HepG2 (cell line): ENCODE results near the gene PCBD2. TPM values are rescaled to one million over a fixed set of nuclear protein-coding genes. Genes with fewer than 3 reads are reported as not detected.
A peak's percentile ranks its signal among the peaks of the same experiment; 100 is the strongest.

Source experiments
- ATAC-seq: fragments of 200-7000 bp; cut with Tn5 transposase; 3 replicates; pipeline ENCODE4 v1.9.1; 2020; ENCODE audit warnings: mild to moderate bottlenecking, moderate library complexity
- BruUV-seq: library from RNA; stranded (reverse); fragments of 400-500 nt; replicated peaks from 2 replicates; lab custom pipeline; 2021; lab: Mats Ljungman, UMichigan
- CTCF ChIA-PET: fragments of 300-600 bp; formaldehyde crosslinking; extraction: SDS; loops from one replicate; lab custom pipeline; 2021; ENCODE audit warnings: low total read pairs, inconsistent platforms, low intra/inter-chr PET ratio; lab: Yijun Ruan, JAX
- POLR2A ChIA-PET: fragments of 350-600 bp; sonication (Branson Sonifier 250); formaldehyde crosslinking; loops from one replicate; lab custom pipeline; 2020; ENCODE audit warnings: antibody characterized with exemption, inconsistent platforms; lab: Yijun Ruan, JAX
- DNase-seq: peaks from one replicate; pipeline ENCODE4 v3.0.0-alpha.2; 2015; ENCODE audit warnings: low spot score
- FAIRE-seq: peaks from 3 replicates; lab custom pipeline; 2011; peaks lifted over from hg19 to GRCh38; lab: Jason Lieb, UNC
- H2AFZ ChIP-seq: one replicate; pipeline ENCODE4 v1.6.1; 2011; ENCODE audit warnings: low read length, inconsistent platforms
- H3K27ac ChIP-seq: fragments of 300-600 bp; 3 replicates; pipeline ENCODE4 v1.8.0; 2011; ENCODE audit warnings: mixed run types, mild to moderate bottlenecking, mixed read lengths, low read length, inconsistent platforms; ENCODE audit not compliant: insufficient read depth; ENCODE audit errors: extremely low read length
- H3K27me3 ChIP-seq, 2 experiments: fragments of 200-600 bp in 1 of 2; 2 replicates in 1 of 2; 3 replicates in 1 of 2; pipeline versions ENCODE4 v1.6.0 to v1.8.0; 2011; ENCODE audit warnings: low read length in 2 of 2, mild to moderate bottlenecking in 2 of 2, moderate library complexity in 2 of 2, inconsistent platforms in 1 of 2; ENCODE audit not compliant: insufficient read depth in 2 of 2, control insufficient read depth in 1 of 2
- H3K36me3 ChIP-seq, 2 experiments: fragments of 200-600 bp in 1 of 2; replicated peaks in 1 of 2; 2 replicates in 1 of 2; 3 replicates in 1 of 2; pipeline versions ENCODE4 v1.5.1 to v1.8.0; 2011; ENCODE audit warnings: low read length in 2 of 2, inconsistent platforms in 1 of 2; ENCODE audit not compliant: insufficient read depth in 2 of 2, control insufficient read depth in 1 of 2
- H3K4me1 ChIP-seq: 2 replicates; pipeline ENCODE4 v1.5.1; 2012; ENCODE audit warnings: low read length, inconsistent platforms; ENCODE audit not compliant: insufficient read depth
- H3K4me2 ChIP-seq: 2 replicates; pipeline ENCODE4 v1.6.0; 2011; ENCODE audit warnings: low read depth, low read length, inconsistent platforms
- H3K4me3 ChIP-seq, 3 experiments: fragments of 200-600 bp in 1 of 3; sonication (generic), shearing (Covaris generic) in 1 of 3; replicated peaks in 1 of 3; 2 replicates each; pipeline ENCODE4 v1.5.1; 2011 to 2016; ENCODE audit warnings: low read length in 3 of 3, inconsistent platforms in 2 of 3, low read depth in 2 of 3, mild to moderate bottlenecking in 2 of 3, control low read depth in 1 of 3, mixed read lengths in 1 of 3; ENCODE audit not compliant: insufficient read depth in 1 of 3
- H3K79me2 ChIP-seq: one replicate; pipeline ENCODE4 v1.6.1; 2011; ENCODE audit warnings: low read length, inconsistent platforms; ENCODE audit not compliant: insufficient read depth
- H3K9ac ChIP-seq: 2 replicates; pipeline ENCODE4 v1.6.0; 2011; ENCODE audit warnings: mild to moderate bottlenecking, low read depth, low read length, inconsistent platforms; ENCODE audit not compliant: insufficient read depth
- H3K9me3 ChIP-seq: 2 replicates; pipeline ENCODE4 v1.5.1; 2012; ENCODE audit warnings: mild to moderate bottlenecking, low read length
- H4K20me1 ChIP-seq: 2 replicates; pipeline ENCODE4 v1.6.0; 2011; ENCODE audit warnings: inconsistent platforms, mild to moderate bottlenecking, low read length, moderate library complexity; ENCODE audit not compliant: insufficient read depth
- EHMT2 ChIP-seq: fragments of 200-600 bp; sonication (generic); IDR thresholded peaks from 2 replicates; pipeline ENCODE4 v1.7.0; 2017; ENCODE audit warnings: antibody characterized with exemption, low read depth, low read length, borderline replicate concordance
- KDM4B ChIP-seq: sonication (generic); formaldehyde crosslinking; IDR thresholded peaks from 2 replicates; pipeline ENCODE4 v1.4.0; 2020; ENCODE audit warnings: missing genetic modification reagents
- MAFF ChIP-seq: IDR thresholded peaks from 2 replicates; pipeline ENCODE4 v1.6.1; 2011; ENCODE audit warnings: low read depth, low read length, improper control_type of control experiment
- MAFK ChIP-seq, 2 experiments: IDR thresholded peaks in 1 of 2; conservative IDR thresholded peaks in 1 of 2; 2 replicates each; pipeline ENCODE4 v1.6.1; 2011; ENCODE audit warnings: improper control_type of control experiment in 2 of 2, low read length in 2 of 2
- RFX5 ChIP-seq: IDR thresholded peaks from 2 replicates; pipeline ENCODE4 v1.6.1; 2011; ENCODE audit warnings: low read depth, low read length, improper control_type of control experiment
- ZNF160 ChIP-seq: sonication (generic); formaldehyde crosslinking; IDR thresholded peaks from 2 replicates; pipeline ENCODE4 v1.8.0; 2022; ENCODE audit warnings: mild to moderate bottlenecking, inconsistent platforms, missing genetic modification reagents
- ZNF567 ChIP-seq: sonication (generic); formaldehyde crosslinking; IDR thresholded peaks from 2 replicates; pipeline ENCODE4 v1.8.1; 2023; ENCODE audit warnings: mild to moderate bottlenecking, missing genetic modification reagents, borderline replicate concordance
- WGBS: methylation state at CpG from one replicate; pipeline ENCODE4 v1.1.6; 2017; ENCODE audit warnings: low lambda C conversion rate; 5-methylcytosine and 5-hydroxymethylcytosine counted together
- in situ Hi-C: cut with HindIII; loops from 2 replicates; pipeline ENCODE4 v1.10.0; 2017; ENCODE audit warnings: low pct_unique_long_range_greater_than_20kb; ENCODE audit not compliant: extremely low pct_ligation_motif_present
- intact Hi-C: fragments of 100-400 bp; cut with micrococcal nuclease; formaldehyde crosslinking; loops from one replicate; pipeline ENCODE4 v1.10.0; 2022; ENCODE audit not compliant: unreplicated experiment
- polyA plus RNA-seq, 8 experiments: library from polyadenylated mRNA; depleted of rRNA in 3 of 8; stranded (reverse) in 7 of 8; unstranded in 1 of 8; fragments of >200 nt; fragmentation: Illumina TruSeq in 4 of 8; extraction: Trizol in 4 of 8; gene quantifications; 2 replicates each; pipeline versions ENCODE4 v1.2.1 to v1.2.3, GENCODE V29; 2011 to 2016; ENCODE audit warnings: low read depth in 4 of 8, missing spikeins in 1 of 8, mixed read lengths in 1 of 8; ENCODE audit not compliant: insufficient read depth in 1 of 8
- total RNA-seq, 5 experiments: library from RNA; depleted of rRNA; stranded (reverse); fragments of >200 nt; fragmentation: Illumina TruSeq; extraction: Trizol; gene quantifications; 2 replicates each; pipeline ENCODE4 v1.2.3, GENCODE V29; 2016; ENCODE audit warnings: low read depth in 1 of 5
- TF ChIP-seq, protein P1 (sequence below): sonication (generic); formaldehyde crosslinking; IDR thresholded peaks from 2 replicates; pipeline ENCODE4 v1.4.0; 2020; ENCODE audit warnings: mild to moderate bottlenecking, missing genetic modification reagents

Gene PCBD2
- total and polyA plus RNA-seq, 2 of the 13 experiments (the other 11 are each of a cell fraction or from before 2014, with no cell fraction given) = 5.5 to 12.0 TPM

DNA sequence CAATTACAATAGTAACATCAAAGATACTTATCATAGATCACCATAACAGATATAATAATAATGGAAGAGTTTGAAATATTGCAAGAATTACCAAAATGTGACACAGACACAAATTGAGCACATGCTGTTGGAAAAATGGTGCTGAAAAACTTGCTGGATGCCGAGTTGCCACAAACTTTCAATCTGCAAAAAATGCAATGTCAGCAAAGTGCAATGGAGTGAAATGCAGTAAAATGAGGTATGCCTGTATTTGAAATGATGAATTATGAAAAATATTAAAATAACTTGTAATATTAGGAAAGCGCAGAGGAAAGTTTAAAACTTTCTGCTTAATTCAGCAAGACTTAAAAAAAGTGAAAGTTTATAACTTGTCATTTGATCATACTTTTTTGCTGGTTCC lies 12.0 kb upstream of the PCBD2 start:
- POLR2A ChIA-PET = no interaction called here
- Histone ChIP-seq H3K9me3 (no peaks in the 10 kb centered on the region), H3K4me3 (no peak overlapping the region), H3K4me2 (no peak overlapping the region), H3K36me3 (peaks cover 2 to 51% of the 10 kb centered on the region in 2 experiments), H4K20me1 (no peaks in the 10 kb centered on the region), H3K79me2 (peaks cover 2% of the 10 kb centered on the region), H3K4me1 (no peaks in the 10 kb centered on the region), H3K27ac (no peak overlapping the region), H2AFZ (no peak overlapping the region), H3K9ac (no peak overlapping the region), H3K27me3 (no peaks in the 10 kb centered on the region)
- CTCF ChIA-PET = no interaction called here
- no peak for FAIRE-seq
- 97% methylated on average over 2 of the region's 2 CpGs for WGBS
- intact Hi-C loops (no loop called here), in situ Hi-C loops (no loop called here)
- no TSS peak for BruUV-seq
- no peak for DNase-seq
- no peak for ATAC-seq
- TF ChIP-seq KDM4B (CRISPR knock-in tag) (no peak), RFX5 (no peak), MAFK (conservative IDR thresholded peaks at IDR 0.05 in 1 of 2, IDR thresholded peaks at IDR 0.05 in 1 of 2; ENCODE audit: low read length in 2 of 2) (peak; percentile 99), EHMT2 (no peak), MAFF (peak; percentile 99), ZNF160 (no peak), ZNF567 (CRISPR knock-in tag) (no peak)
- TF ChIP-seq, protein P1, sequence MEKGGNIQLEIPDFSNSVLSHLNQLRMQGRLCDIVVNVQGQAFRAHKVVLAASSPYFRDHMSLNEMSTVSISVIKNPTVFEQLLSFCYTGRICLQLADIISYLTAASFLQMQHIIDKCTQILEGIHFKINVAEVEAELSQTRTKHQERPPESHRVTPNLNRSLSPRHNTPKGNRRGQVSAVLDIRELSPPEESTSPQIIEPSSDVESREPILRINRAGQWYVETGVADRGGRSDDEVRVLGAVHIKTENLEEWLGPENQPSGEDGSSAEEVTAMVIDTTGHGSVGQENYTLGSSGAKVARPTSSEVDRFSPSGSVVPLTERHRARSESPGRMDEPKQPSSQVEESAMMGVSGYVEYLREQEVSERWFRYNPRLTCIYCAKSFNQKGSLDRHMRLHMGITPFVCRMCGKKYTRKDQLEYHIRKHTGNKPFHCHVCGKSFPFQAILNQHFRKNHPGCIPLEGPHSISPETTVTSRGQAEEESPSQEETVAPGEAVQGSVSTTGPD (CRISPR knock-in tag) = no peak
